Liver (tissue), 9 donors: ENCODE data around the gene PCP4L1. TPM values are rescaled to one million over a fixed set of nuclear protein-coding genes. Genes with fewer than 3 reads are reported as not detected.

Source experiments
- DNase-seq: peaks from one replicate; pipeline ENCODE4 v3.0.0-alpha.2; 2017; ENCODE audit warnings: low spot score
- H3K27ac ChIP-seq, 2 donors: one replicate each; pipeline ENCODE4 v1.7.0; 2013; ENCODE audit warnings: inconsistent platforms in 2 of 2, low read length in 2 of 2, control low read depth in 1 of 2, low read depth in 1 of 2, mild to moderate bottlenecking in 1 of 2
- H3K27me3 ChIP-seq, 4 donors: one replicate each; pipeline versions ENCODE4 v1.6.1 to v1.7.0; 2013; ENCODE audit warnings: low read length in 3 of 4, inconsistent platforms in 1 of 4, mild to moderate bottlenecking in 1 of 4, moderate library complexity in 1 of 4; ENCODE audit not compliant: control insufficient read depth in 4 of 4, insufficient read depth in 4 of 4
- H3K36me3 ChIP-seq, 4 donors: one replicate each; pipeline versions ENCODE4 v1.6.1 to v1.7.0; 2013; ENCODE audit warnings: low read length in 3 of 4, mild to moderate bottlenecking in 3 of 4, low read depth in 1 of 4, moderate library complexity in 1 of 4; ENCODE audit not compliant: control insufficient read depth in 4 of 4, insufficient read depth in 3 of 4
- H3K4me1 ChIP-seq, 4 donors: one replicate each; pipeline versions ENCODE4 v1.6.1 to v1.7.0; 2013; ENCODE audit warnings: low read length in 3 of 4, mild to moderate bottlenecking in 3 of 4, moderate library complexity in 1 of 4; ENCODE audit not compliant: control insufficient read depth in 4 of 4, insufficient read depth in 4 of 4
- H3K4me3 ChIP-seq, 3 donors: one replicate each; pipeline versions ENCODE4 v1.6.1 to v1.7.0; 2013; ENCODE audit warnings: low read length in 3 of 3, control low read depth in 1 of 3, low read depth in 1 of 3, mild to moderate bottlenecking in 1 of 3
- H3K9ac ChIP-seq, 2 donors: one replicate each; pipeline ENCODE4 v1.7.0; 2013; ENCODE audit warnings: low read length in 2 of 2, mild to moderate bottlenecking in 2 of 2, moderate library complexity in 2 of 2, control low read depth in 1 of 2, low read depth in 1 of 2
- H3K9me3 ChIP-seq, 4 donors: one replicate each; pipeline versions ENCODE4 v1.6.1 to v1.7.0; 2013; ENCODE audit warnings: low read length in 3 of 4; ENCODE audit not compliant: control insufficient read depth in 4 of 4
- ATF3 ChIP-seq: IDR thresholded peaks from 2 replicates; pipeline ENCODE4 v1.6.1; 2016; ENCODE audit warnings: antibody characterized with exemption
- CTCF ChIP-seq: fragments of 150-350 bp; IDR thresholded peaks from 2 replicates; pipeline ENCODE4 v1.5.1; 2017; ENCODE audit warnings: improper control_type of control experiment, low read depth, low read length; ENCODE audit not compliant: missing input control
- EGR1 ChIP-seq, 2 donors: IDR thresholded peaks; 2 replicates each; pipeline ENCODE4 v1.6.1; 2016 to 2018; ENCODE audit warnings: antibody characterized with exemption in 2 of 2, low read depth in 2 of 2
- FOXA1 ChIP-seq: IDR thresholded peaks from 2 replicates; pipeline ENCODE4 v1.6.1; 2016; ENCODE audit warnings: antibody characterized with exemption
- FOXA2 ChIP-seq: IDR thresholded peaks from 2 replicates; pipeline ENCODE4 v1.6.1; 2016; ENCODE audit warnings: antibody characterized with exemption
- GABPA ChIP-seq, 2 donors: IDR thresholded peaks in 1 of 2; conservative IDR thresholded peaks in 1 of 2; 2 replicates each; pipeline ENCODE4 v1.6.1; 2016; ENCODE audit warnings: antibody characterized with exemption in 2 of 2, mild to moderate bottlenecking in 1 of 2, moderate library complexity in 1 of 2
- HNF4A ChIP-seq, 2 donors: conservative IDR thresholded peaks; 2 replicates each; pipeline ENCODE4 v1.6.1; 2016; ENCODE audit warnings: antibody characterized with exemption in 2 of 2, mild to moderate bottlenecking in 2 of 2
- HNF4G ChIP-seq: IDR thresholded peaks from 2 replicates; pipeline ENCODE4 v1.6.1; 2016; ENCODE audit warnings: antibody characterized with exemption
- JUND ChIP-seq, 2 donors: IDR thresholded peaks; 2 replicates each; pipeline ENCODE4 v1.6.1; 2016; ENCODE audit warnings: antibody characterized with exemption in 2 of 2
- MAX ChIP-seq: IDR thresholded peaks from 2 replicates; pipeline ENCODE4 v1.6.1; 2016; ENCODE audit warnings: antibody characterized with exemption
- NR2F2 ChIP-seq: IDR thresholded peaks from 2 replicates; pipeline ENCODE4 v1.6.1; 2016; ENCODE audit warnings: antibody characterized with exemption
- RAD21 ChIP-seq, 2 donors: IDR thresholded peaks; 2 replicates each; pipeline ENCODE4 v1.6.1; 2016; ENCODE audit warnings: antibody characterized with exemption in 2 of 2, mild to moderate bottlenecking in 2 of 2
- REST ChIP-seq: IDR thresholded peaks from 2 replicates; pipeline ENCODE4 v1.6.1; 2016; ENCODE audit warnings: antibody characterized with exemption, mild to moderate bottlenecking
- RXRA ChIP-seq, 2 donors: IDR thresholded peaks; 2 replicates each; pipeline ENCODE4 v1.6.1; 2017 to 2018; ENCODE audit warnings: antibody characterized with exemption in 2 of 2, mild to moderate bottlenecking in 1 of 2
- SP1 ChIP-seq: IDR thresholded peaks from 2 replicates; pipeline ENCODE4 v1.6.1; 2018; ENCODE audit warnings: antibody characterized with exemption, mild to moderate bottlenecking
- TAF1 ChIP-seq: conservative IDR thresholded peaks from 2 replicates; pipeline ENCODE4 v1.6.1; 2016; ENCODE audit warnings: antibody characterized with exemption, mild to moderate bottlenecking
- YY1 ChIP-seq: IDR thresholded peaks from 2 replicates; pipeline ENCODE4 v1.6.1; 2016; ENCODE audit warnings: antibody characterized with exemption, mild to moderate bottlenecking
- ZBTB33 ChIP-seq: IDR thresholded peaks from 2 replicates; pipeline ENCODE4 v1.6.1; 2016; ENCODE audit warnings: antibody characterized with exemption
- WGBS: extraction: QIAGEN DNeasy Blood & Tissue Kit; methylation state at CpG from one replicate; pipeline ENCODE4 v1.1.7; 2013; 5-methylcytosine and 5-hydroxymethylcytosine counted together
- polyA plus RNA-seq, 2 donors: library from polyadenylated mRNA; stranded (reverse) in 1 of 2; unstranded in 1 of 2; fragments of 200-250 nt in 1 of 2; fragments of >200 nt in 1 of 2; fragmentation: Nextera tagmentation in 1 of 2; extraction: Ambion mirVana in 1 of 2; gene quantifications; one replicate each; pipeline versions ENCODE4 v1.2.1 to v1.2.3, GENCODE V29; 2013 to 2015
- total RNA-seq, 2 donors: library from RNA; depleted of rRNA; stranded (reverse); fragments of >200 nt; gene quantifications; one replicate each; pipeline ENCODE4 v1.2.3, GENCODE V29; 2014
- donor health status: healthy.
- donor health status: healthy.
- donor health status: healthy.
- donor health status: healthy.
- donor health status: healthy.

PCP4L1 gene
- total and polyA plus RNA-seq, 4 donors: 1.1 to 8.7 (median 5.0) TPM

- no peak for DNase-seq
- H3K9me3 ChIP-seq: no peaks in the 10 kb centered on the region
- no peak within 1 kb of the TSS for H3K4me3 ChIP-seq
- TF ChIP-seq YY1 (peak; percentile 51), CTCF (no peak), GABPA (IDR thresholded peaks at IDR 0.05 in 1 of 2, conservative IDR thresholded peaks at IDR 0.05 in 1 of 2) (no peak), ATF3 (no peak)
- WGBS: 83% methylated on average over 10 of the region's 10 CpGs
- peaks cover 10 to 35% (median 33%) of the 10 kb centered on the region in 4 donors for H3K36me3 ChIP-seq
- H3K9ac ChIP-seq: peak within 1 kb of the TSS in 1 of 2 donors; percentile 36
- peak within 1 kb of the TSS; percentile 9 to 100 for H3K27ac ChIP-seq
- H3K27me3 ChIP-seq: no peaks in the 10 kb centered on the region
- H3K4me1 ChIP-seq: peaks cover 9 to 43% (median 26%) of the 10 kb centered on the region in 4 donors
Observed at GRCh38 chr1:161215076-161215475, 43.5 kb upstream of the PCP4L1 start, which contains the start of gene FCER1G. Gene FCER1G (plus strand): TSS chr1:161215295. CDS start chr1:161215322, 27 bp downstream.

- DNase-seq: no peak
- TF ChIP-seq TAF1 (peak; percentile 65), CTCF (no peak), YY1 (peak; percentile 95), REST (peak; percentile 16), EGR1 (IDR thresholded peaks at IDR 0.05; ENCODE audit: low read depth in 2 of 2) (peak in 1 of 2 donors; percentile 33), HNF4G (peak; percentile 18), RAD21 (IDR thresholded peaks at IDR 0.05) (peak in 1 of 2 donors; percentile 15), SP1 (peak; percentile 67), ATF3 (peak; percentile 85), HNF4A (conservative IDR thresholded peaks at IDR 0.05) (peak; percentile 48 to 65), ZBTB33 (peak; percentile 80), FOXA1 (no peak), NR2F2 (no peak), JUND (IDR thresholded peaks at IDR 0.05) (peak in 1 of 2 donors; percentile 49), FOXA2 (no peak), MAX (peak; percentile 71), RXRA (IDR thresholded peaks at IDR 0.05) (peak; percentile 57 to 88), GABPA (IDR thresholded peaks at IDR 0.05 in 1 of 2, conservative IDR thresholded peaks at IDR 0.05 in 1 of 2) (peak in 1 of 2 donors; percentile 37)
Observed at GRCh38 chr1:161216945-161217712, 41.4 kb upstream of the PCP4L1 start.

More at GRCh38 chr1:161216945-161217712, 41.4 kb upstream of the PCP4L1 start:
- H3K4me1 ChIP-seq: peaks cover 9 to 43% (median 22%) of the 10 kb centered on the region in 4 donors
- H3K4me3 ChIP-seq: peak overlapping the region in 2 of 3 donors; percentile 10 to 29
- peaks cover 10 to 24% (median 21%) of the 10 kb centered on the region in 4 donors for H3K36me3 ChIP-seq
- WGBS: 20% methylated on average over 7 of the region's 7 CpGs
- peak overlapping the region; percentile 30 to 70 for H3K9ac ChIP-seq
- H3K9me3 ChIP-seq: no peaks in the 10 kb centered on the region
- H3K27ac ChIP-seq: peak overlapping the region; percentile 86 to 100
- no peaks in the 10 kb centered on the region for H3K27me3 ChIP-seq
